Limb (tissue), 2 donors: ENCODE results near the gene RPEL1.

Source experiments
- DNase-seq, 2 donors: peaks; one replicate each; pipeline ENCODE4 v3.0.0-alpha.2; 2016; ENCODE audit errors: extremely low spot score in 2 of 2

RPEL1 gene

GRCh38 chr10:103278537-103278823 is 32.8 kb downstream of the RPEL1 start:
- DNase-seq = no peak

- peak; percentile 46 to 79 for DNase-seq
These were observed 33.2 kb downstream of the RPEL1 start for GRCh38 chr10:103278862-103279298.

GRCh38 chr10:103280031-103280430 is 34.3 kb downstream of the RPEL1 start:
- DNase-seq = peak in 1 of 2 donors; percentile 27

- no peak for DNase-seq
These were observed 34.8 kb downstream of the RPEL1 start for GRCh38 chr10:103280506-103280905.

- DNase-seq = peak; percentile 60 to 84
These were observed 36.1 kb downstream of the RPEL1 start for GRCh38 chr10:103281753-103282152.

- DNase-seq = no peak
These were observed 37.3 kb downstream of the RPEL1 start for GRCh38 chr10:103282961-103283360.

- DNase-seq = no peak
These were observed 38.5 kb downstream of the RPEL1 start for GRCh38 chr10:103284170-103284569.

- no peak for DNase-seq
These were observed 42.3 kb downstream of the RPEL1 start for GRCh38 chr10:103287992-103288391.

- no peak for DNase-seq
These were observed 45.9 kb downstream of the RPEL1 start for GRCh38 chr10:103291588-103291987.

- DNase-seq = no peak
These were observed 49.8 kb downstream of the RPEL1 start for GRCh38 chr10:103295374-103296015.
